Renal pelvis (tissue), 4 donors: ENCODE data around the gene MDN1. TPM values are rescaled to one million over a fixed set of nuclear protein-coding genes. Genes with fewer than 3 reads are reported as not detected.
A peak's percentile ranks its signal among the peaks of the same experiment; 100 is the strongest.
"Not testable (repeated sequence)": the region's sequence is repeated elsewhere in the genome, so short reads cannot be mapped to it uniquely, and the experiment has no call there.

Source experiments
- DNase-seq: peaks from one replicate; pipeline ENCODE4 v3.0.0-alpha.2; 2013
- polyA plus RNA-seq, 3 donors: library from polyadenylated mRNA; unstranded; fragments of 120-200 nt; gene quantifications; one replicate each; pipeline ENCODE4 v1.2.1, GENCODE V29; 2013; ENCODE audit not compliant: insufficient read length in 3 of 3

Gene MDN1
- polyA plus RNA-seq, 3 donors, result 35.2 to 53.0 (median 45.0) TPM

DNA sequence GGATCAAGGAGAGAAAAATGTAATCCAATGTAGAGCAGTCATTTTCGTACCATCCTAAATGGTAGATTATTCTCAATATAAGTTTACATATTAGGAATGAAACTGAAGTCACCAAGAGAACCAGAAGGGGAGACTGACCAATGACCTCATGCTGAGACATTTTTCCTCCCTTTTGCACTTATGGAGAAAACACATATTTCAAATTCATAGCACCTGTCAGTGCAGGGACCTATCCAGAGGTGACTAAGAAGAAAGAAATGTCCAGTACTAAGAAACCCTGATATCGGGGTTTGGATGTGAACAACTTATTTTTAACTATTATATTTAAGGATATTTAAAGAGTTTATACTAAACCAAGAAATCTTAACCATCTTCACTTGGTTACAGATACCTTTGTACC, 164.5 kb downstream of the MDN1 start:
- DNase-seq, result no peak

GRCh38 chr6:89650579-89650978, 169.0 kb downstream of the MDN1 start:
- DNase-seq, result no peak

- DNase-seq, result no peak
Measured at GRCh38 chr6:89649682-89650081, 169.9 kb downstream of the MDN1 start.

GRCh38 chr6:89644864-89645263, 174.7 kb downstream of the MDN1 start:
- no peak for DNase-seq

GRCh38 chr6:89643406-89643805, 176.2 kb downstream of the MDN1 start:
- DNase-seq, result no peak

DNA sequence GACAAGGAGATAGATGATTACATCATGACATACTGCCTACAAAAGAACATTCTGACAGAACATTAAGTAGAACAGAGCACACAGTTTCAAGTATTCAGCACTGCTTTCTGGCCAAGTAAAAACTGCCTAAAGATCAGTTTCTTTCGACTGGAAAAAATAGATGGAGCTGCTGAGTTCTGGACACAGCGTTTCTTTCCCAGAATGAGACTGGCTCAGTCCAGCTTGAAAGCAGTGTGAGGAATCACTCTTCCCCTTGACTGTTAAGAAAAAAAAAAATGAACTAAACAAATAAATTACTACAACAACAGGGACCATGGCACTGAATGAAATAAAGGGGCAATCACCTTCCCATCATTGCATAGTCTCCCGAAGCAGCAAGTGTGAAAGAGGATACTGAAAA, 176.6 kb downstream of the MDN1 start:
- no peak for DNase-seq

DNA sequence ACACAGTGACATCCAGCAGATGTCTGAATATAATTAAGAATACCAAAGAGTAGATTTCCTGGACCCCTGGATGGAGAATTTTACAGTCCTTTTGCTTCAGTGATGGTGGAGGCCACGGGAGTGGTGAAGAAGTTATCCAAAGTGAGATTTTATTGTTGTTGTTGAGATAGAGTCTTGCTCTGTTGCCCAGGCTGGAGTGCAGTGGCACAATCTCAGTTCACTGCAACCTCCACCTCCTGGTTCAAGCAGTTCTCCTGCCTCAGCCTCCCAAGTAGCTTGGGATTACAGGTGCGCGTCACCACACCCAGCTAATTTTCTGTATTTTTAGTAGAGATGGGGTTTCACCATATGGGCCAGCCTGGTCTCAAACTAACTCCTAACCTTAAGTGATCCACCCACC, 178.0 kb downstream of the MDN1 start:
- not testable (repeated sequence) for DNase-seq

GRCh38 chr6:89640804-89641203, 178.8 kb downstream of the MDN1 start:
- no peak for DNase-seq

- DNase-seq, result peak; percentile 92
Measured at GRCh38 chr6:89638320-89639195, 181.0 kb downstream of the MDN1 start, which contains the start of gene LYRM2. TSS of gene LYRM2 (minus strand) at chr6:89638747. CDS start at chr6:89638716, 31 bp downstream.

- DNase-seq, result no peak
Measured at GRCh38 chr6:89637960-89638319, 181.7 kb downstream of the MDN1 start.

DNA sequence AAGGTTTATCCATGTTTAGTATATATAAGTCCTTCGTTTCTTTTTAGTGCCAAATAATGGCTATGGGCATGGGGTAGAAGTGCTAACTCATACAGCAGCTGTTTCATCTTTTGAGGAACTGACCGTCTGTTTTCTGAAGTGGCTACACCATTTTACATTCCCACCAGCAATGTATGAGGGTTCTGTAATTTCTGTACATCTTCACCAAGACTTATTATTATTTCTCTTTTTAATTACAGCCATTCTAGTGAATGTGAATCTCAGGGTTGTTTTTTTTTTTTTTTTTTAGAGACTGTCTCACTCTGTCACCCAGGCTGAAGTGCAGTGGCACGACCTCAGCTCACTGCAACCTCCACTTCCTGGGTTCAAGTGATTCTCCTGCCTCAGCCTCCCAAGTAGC, 183.2 kb downstream of the MDN1 start:
- DNase-seq, result not testable (repeated sequence)

- no peak for DNase-seq
Measured at GRCh38 chr6:89630488-89630887, 189.1 kb downstream of the MDN1 start.

- DNase-seq, result no peak
Measured at GRCh38 chr6:89623749-89624148, 195.8 kb downstream of the MDN1 start.

GRCh38 chr6:89619567-89619966, 200.0 kb downstream of the MDN1 start:
- no peak for DNase-seq

- DNase-seq, result no peak
Measured at GRCh38 chr6:89618026-89618425, 201.6 kb downstream of the MDN1 start.

- DNase-seq, result no peak
Measured at GRCh38 chr6:89616531-89616930, 203.1 kb downstream of the MDN1 start.

DNA sequence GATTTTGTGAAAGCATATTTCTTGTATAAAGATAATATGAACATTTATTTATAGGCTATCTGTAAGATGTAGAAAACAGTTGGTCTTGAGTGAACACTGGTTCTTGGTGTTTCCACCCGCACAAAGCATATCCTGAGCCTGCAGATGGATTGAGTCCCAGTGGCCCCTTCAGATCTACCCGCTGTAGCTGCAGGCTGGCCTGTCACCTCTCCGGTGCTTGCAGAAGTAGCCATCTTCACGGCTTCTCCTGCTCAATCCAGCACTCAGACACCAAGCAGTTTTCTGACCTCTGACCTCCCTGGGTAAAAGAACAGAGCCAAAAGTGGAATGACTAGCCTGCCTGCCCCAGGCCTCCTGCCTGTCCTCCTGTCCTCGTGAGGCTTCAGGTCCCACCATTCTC, 203.7 kb downstream of the MDN1 start:
- DNase-seq, result no peak

DNA sequence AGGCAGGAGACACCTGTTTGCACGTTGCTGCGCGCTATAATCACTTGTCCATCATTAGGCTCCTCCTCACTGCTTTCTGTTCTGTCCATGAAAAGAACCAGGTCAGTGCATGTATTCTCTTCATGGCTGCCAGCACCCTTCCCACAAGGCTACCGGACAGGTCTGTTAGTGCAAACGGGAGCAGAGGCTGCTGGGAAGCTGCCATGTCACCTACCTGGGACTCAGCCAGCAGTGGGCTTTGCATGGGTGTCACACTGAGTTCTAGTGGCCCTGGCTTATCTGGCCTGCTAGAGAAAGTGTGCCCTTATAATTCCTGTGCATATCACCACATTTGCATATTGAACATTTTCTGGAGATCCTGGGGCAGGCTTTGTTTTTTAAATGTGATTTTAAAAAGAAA, 205.8 kb downstream of the MDN1 start:
- no peak for DNase-seq

- no peak for DNase-seq
Measured at GRCh38 chr6:89612121-89612520, 207.5 kb downstream of the MDN1 start.

DNA sequence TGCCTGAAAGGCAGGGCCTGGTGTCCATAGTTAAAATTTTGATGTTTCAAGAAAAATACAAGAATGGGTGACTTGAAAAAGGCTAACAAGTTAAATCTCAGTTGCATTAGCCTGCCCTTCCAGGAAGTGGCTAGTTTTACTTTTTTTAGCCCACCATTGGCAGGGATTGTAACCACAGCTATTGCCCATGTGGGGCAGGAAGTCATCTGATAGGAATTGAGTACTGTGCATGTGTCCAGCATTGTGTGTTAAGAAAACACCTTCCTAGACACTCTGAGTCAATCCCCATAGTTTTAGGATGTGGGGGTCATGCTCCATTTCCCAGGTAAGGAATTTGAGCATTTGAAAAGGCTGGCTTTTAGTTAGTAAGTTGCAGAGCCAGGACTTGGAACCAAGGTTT, 207.9 kb downstream of the MDN1 start:
- DNase-seq, result no peak

GRCh38 chr6:89610149-89610642, 209.4 kb downstream of the MDN1 start:
- no peak for DNase-seq

GRCh38 chr6:89605861-89606260, 213.7 kb downstream of the MDN1 start:
- no peak for DNase-seq

DNA sequence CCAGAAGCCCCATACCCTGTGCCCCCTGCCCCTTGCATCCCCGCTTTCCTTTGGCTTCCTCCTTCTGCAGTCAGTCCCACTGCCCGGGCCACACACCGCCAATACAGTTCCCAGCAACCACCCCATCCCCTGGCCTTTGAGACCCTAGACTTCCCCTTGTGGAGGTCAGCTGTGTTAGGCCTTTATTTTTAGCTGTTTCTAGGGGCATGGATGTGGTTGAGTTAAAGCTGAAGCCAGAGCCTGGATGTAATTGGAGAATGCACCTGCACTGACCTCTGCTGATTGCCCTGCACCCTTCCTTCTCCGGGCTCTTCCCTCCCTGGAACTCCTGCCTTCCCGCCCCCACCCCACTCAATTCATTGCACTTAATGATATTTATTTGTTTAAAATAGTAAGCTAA, 214.9 kb downstream of the MDN1 start:
- no peak for DNase-seq

- DNase-seq, result peak; percentile 79
Measured at GRCh38 chr6:89602166-89602565, 217.4 kb downstream of the MDN1 start.
